NCI-H1092 (cell line): Measurements from ENCODE around the gene KDM6A.
"Not testable (repeated sequence)": the region's sequence is repeated elsewhere in the genome, so short reads cannot be mapped to it uniquely, and the experiment has no call there.

ENCODE experiments used
- DNase-seq: peaks from one replicate; lab custom pipeline; 2025; lab: John Stamatoyannopoulos, UW

Gene KDM6A

DNA sequence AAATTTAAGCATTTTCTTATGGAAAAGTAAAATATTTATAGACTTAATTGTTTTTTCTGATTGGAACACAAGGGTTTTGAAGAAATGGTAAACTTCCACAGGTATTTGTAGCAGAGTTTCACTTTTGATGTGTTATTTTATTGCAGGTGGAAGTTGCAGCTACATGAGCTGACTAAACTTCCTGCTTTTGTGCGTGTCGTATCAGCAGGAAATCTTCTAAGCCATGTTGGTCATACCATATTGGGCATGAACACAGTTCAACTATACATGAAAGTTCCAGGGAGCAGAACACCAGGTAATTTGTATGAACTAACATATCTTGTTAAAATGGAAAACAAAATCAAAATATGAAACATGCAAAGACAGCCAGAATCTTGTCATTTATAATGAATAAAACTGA, 210.3 kb downstream of the KDM6A start:
- DNase-seq = no peak

DNA sequence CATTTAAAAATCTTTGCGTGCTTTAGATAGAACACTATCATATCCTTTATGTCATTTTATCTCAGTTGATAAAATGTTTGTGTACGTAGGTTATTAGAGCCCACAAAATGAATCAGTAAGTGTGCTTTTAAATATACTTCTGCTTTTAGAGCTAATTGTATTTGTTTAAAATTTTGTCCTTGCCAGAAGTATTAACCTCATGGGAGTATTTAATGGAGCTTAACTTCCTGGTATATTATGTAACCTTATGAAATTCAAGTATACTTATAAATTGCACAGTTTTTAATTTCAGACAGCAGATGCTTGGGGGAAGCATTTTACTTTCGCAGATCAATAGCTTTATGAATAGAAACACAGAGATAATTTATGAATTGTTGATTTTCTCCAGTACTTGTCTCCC, 237.5 kb downstream of the KDM6A start:
- no peak for DNase-seq

DNA sequence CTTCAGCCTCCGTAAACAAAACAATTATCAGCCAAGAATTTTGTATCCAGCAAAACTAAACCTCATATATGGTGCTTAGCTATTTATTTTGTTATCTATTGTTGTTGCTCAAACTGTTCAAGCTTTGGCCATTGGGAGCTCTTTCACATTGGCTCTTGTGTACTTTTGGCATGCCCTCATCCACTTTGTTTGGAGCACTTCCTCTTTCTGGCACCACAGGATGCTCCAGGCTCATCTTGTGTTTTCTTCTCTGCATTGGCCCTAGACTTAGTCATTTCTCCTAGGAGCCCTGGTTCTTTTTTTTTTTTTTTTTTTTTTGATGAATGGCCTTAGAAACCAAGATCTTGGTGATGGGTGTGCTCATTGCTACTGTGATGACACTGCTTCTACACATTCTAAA, 253.2 kb downstream of the KDM6A start:
- no peak for DNase-seq

DNA sequence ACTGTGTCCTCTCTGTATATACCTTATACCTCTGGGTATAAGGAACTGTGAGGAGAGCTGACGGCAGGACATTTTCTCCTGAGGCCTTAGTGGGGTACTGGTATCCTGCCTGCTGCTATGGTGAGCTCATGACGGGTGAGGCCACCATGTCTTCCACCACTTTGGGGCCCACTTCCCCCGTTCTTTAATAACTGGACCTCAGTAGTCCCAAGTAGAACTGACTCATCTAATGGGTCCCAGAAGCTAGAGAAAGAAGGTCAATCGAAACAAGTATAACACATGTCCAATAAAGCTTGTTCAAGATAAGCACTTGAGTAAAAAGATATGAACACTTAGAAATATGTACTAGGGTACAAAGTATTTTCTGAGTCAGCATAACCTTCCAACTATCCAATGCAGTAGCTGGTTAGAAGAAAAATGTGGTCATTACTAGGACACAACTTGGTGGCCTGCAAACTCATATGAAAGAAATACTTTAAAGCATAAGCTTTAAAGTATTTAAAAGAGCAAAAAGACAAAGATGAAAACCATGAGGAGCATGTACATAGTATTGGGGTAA, 256.0 kb downstream of the KDM6A start:
- DNase-seq = no peak

DNA sequence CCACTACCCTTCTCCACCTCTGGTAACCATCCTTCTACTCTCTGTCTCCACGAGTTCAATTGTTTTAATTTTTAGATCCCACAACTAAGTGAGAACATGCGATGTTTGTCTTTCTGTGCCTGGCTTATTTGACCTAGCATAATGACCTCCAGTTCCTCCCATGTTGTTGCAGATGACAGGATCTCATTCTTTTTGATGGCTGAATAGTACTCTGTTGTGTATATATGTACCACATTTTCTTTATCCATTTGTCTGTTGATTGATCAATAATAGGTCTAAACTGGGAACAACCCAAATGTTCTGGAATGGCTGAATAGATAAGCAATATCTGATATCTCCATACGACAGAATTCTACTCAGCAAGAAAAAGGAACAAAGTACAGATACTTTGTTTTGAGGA, 260.5 kb downstream of the KDM6A start:
- no peak for DNase-seq

DNA sequence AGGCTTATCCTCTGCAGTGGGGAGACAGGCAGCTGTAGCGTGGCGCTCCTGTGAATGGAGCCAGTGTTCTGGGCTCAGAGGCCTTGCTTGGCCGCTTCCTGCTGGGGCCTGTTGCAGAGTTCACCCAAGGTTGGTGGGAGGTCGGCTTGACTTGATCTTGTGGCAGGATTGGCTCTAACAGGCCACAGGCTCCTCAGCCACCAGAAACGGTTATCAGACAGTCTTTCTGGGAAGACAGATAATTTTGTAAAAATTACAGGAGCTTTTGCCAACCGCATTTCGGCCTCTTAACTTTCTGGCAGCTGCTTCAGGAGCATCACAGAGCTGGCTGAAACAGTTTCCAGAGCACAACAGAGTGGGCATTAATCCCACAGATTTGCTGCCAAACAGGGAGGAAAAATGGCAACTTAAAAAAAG, 261.3 kb downstream of the KDM6A start:
- DNase-seq = no peak

DNA sequence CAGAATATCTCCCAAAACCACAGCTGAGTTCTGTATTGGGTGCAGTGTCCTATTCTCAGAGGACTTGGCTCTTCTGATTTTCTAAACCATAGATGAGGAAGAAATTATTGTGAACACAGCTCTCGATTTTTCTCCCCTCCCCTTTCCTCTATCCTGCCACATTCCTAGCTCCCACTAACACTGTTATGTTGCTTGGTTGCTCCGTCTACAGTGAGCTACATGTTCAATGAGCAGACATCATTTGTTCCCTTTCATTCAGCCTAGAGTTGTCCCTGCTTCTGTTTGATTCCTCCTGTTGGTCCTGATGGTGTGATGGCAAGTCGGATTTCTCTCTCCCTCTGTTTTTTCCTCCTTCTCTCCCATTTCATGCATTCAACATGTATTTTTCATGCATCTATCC, 261.8 kb downstream of the KDM6A start:
- DNase-seq = no peak

DNA sequence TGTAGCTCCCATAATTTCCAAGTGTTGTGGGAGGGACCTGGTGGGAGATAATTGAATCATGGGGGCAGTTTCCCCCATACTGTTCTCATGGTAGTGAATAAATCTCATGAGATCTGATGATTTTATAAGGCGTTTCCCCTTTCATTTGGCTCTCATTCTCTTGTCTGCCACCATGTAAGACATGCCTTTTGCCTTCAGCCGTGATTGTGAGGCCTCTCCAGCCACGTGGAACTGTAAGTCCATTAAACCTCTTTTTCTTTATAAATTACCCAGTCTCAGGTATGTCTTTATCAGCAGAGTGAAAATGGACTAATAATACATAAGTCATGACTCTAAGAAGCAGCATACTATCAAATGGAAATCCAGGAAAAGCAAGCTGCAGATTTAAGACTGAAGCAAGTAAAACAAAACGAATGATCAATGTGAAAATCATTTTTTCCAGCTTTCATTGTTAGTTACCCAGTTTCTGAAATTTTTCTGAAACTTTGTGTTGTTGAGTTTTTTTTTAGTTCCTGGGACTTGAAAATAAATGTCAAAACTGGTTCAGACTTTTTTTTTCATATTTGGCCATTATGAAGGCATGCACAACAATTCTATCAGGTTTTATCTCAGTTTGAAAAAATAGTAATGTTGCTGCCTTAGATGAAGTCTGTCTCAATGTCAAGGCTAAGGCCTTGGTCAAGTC, 262.5 kb downstream of the KDM6A start:
- not testable (repeated sequence) for DNase-seq

DNA sequence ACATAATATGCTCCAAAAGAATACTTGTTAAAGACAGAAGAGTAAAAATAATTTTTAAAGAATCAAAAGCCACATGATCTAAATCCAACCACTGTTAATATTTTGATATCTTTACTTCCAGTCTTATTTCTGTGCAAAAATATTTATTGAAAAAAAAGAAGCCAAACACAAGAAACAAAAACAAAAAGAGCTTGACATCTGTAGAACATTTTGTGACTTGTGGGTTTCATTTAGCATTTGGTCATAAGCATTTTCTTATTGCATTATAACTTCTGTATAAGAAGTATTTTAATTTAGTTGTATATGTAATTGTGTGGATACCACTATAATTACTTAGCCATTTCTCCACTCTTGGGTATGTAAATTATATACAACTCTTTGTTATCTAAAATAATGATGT, 264.5 kb downstream of the KDM6A start:
- no peak for DNase-seq

DNA sequence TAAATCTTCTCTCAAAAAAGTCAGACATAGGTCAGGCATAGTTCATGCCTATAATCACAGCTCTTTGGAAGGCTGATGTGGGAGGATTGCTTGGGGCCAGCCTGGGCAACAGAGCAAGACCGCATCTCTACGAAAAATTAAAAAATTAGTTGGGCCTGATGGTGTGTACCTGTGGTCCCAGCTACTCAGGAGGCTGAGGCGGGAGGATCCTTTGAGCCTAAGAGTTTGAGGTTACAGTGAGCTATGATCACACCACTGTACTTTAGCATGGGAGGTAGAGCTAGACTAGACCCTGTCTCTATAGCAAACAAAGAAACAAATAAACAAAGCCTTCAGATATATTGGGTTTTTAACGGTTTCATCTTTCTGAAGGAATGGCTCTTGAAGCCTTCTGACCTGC, 265.5 kb downstream of the KDM6A start:
- no peak for DNase-seq

DNA sequence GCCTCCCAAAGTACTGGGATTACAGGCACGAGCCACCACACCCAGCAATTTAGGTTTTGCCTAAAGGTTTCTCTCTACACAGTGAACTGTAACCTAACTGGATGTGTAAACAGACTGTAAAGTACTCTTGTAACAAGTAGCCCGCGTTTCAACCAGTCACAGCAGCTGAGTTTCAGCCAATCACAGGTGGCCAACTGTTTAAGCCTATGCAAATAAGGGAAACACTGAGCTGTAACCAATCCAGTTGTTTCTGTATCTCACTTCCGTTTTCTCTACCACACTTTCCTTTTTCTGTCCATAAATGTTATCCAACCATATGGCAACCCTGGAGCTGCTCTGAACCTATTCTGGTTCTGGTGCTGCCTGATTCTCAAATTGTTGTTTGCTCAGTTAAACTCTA, 267.8 kb downstream of the KDM6A start:
- no peak for DNase-seq

DNA sequence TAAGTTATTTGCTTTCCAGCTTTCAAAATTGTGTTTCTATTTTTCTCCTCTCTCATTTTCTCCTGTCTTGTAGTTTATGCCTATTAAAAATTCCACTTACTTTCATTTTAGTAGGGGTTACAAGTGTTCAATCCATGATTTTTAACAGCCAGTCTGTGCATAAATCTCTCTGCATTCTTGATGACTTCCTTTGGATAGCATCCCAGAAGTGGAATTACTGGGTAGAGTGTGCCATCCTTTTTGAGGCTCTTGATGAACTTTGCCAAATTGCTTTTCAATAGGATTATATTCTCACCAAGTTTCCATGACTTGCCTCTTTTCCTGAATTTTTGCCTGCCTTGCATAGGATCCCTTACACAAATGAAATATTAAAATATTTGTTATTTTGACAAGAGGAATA, 269.2 kb downstream of the KDM6A start:
- DNase-seq = no peak

DNA sequence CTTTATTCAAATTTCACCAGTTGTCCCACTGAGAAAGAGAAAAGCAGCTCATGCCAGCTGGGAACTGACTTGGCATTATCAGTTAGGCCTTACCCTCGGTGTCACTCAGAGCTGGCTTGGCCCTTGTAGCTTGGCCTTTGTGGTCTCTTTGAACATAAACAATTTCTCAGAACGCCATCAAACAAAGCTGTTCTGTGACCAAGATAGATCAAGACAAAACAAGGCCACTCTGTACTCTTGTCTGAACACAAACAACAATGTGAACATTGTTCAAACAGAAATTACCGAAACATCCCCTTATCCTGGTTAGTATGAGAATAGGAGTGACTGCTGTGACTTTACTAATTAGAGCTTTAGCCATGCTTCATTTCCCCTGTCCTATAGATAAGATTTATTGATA, 270.5 kb downstream of the KDM6A start:
- DNase-seq = no peak

DNA sequence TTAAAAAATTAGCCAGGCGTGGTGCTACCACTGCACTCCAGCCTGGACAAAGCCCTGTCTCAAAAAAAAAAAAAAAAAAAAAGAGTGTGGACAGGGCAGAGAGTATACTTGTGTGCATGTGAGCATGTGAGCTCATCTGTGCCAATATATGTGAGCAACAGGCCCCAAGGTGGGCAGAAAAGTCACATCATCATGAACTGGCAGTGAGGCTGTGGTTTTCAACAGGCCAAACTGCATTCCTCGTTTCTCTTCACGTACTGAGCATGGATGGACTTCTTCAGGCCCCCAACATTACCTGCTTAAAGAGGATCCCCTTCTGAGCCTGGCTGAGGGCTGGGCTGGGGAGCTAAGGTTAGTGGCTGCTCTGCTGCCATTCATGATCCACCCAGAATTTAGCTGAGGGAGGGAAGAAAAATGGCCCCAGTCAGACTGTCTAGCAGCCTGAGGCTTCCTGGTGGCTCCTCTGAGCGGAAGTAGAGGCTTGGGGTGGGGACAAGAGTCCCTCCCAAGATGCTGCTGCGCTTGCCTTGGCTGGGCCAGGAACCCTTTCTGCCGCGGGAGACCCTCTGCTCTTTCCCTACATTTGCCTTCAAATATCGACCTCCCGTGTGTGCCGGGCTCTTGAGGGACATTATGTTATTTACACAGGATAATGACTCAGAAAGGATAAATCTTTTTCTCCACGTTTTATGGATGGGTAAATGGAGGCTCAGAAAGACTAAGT, 272.7 kb downstream of the KDM6A start:
- DNase-seq = no peak

DNA sequence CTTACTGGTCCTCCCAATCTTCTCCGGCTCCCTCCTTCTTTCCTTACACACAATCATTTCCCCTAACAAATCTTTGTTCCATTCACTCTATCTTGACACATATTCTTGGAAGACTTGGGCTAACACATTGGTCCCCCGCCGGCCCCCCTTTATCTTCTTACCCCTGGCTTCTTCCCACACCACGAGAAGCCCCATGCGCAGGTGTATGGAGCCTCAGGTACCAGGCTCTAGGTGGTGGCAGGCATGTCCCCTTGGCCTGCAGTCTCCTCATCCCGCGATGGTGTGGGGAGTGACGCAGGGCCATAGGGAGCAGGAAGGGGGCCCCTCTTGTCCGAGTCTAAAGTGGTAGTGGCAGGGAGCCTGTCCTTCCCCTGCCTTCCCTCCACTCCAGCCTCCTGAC, 277.8 kb downstream of the KDM6A start:
- DNase-seq = no peak

DNA sequence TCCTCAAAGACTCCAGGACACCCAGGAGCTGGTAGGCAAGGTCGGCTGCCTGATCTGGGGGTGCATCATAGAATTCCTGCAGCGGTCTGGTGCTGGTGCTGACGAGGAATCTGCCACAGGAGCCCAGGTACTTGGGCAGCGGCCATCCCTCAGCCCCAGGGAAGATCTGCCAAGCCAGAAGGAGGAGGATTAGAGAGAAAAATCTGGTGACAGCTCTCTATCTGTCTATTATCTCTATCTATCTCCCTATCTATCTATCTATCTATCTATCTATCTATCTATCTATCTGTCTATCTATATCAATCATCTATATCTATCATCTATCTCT, 281.0 kb downstream of the KDM6A start:
- DNase-seq = no peak

DNA sequence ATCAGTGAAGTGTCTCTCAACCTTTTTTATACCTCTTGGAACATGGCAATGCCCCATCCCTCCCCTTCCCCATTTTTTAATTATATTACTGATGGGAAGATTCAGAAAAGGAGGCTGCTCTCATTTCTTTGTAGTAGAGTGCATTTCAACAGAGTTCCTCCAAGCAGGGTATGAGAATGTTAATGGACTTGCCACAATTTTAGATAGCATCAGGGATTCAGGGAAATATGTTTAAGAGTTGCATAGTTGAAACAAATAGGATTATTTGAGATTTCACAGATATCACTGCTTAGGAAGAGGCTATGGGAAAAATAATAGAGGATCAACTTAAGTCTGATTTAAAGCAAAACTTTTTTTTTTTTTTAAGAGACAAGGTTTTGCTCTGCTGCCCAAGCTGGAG, 281.5 kb downstream of the KDM6A start:
- DNase-seq = no peak

DNA sequence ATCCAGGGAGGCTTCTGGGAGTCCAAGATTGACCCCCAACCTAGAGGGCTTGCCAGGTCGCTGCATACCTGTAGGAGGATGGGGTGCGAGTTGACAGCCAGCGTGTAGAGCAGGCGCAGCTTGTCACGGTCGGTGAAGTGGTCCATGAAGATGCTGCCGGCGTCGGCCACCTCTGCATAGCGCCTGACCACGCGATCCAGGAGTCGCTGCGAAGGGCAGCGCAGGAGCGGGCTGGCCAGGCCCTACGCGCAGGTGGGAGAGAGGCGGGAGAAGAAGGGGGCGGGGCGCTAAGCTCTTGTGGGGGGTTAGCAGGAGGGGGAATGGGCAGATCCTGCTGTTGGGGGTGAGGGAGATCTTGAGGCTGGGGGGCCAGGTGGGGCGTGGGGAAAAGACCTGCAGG, 284.7 kb downstream of the KDM6A start:
- DNase-seq = no peak
